ENCODE data around the gene BMP6.

- TF ChIP-seq CTCF (IDR thresholded peaks at IDR 0.05; ENCODE audit: low read depth, low read length) (no peak), EZH2phosphoT487 (IDR thresholded peaks at IDR 0.05; ENCODE audit: low read depth) (no peak)
Observed at GRCh38 chr6:7883381-7883780, 157.5 kb downstream of the BMP6 start.

Measured in OCI-LY3 (cell line).